ENCODE results near the gene ZNF644.
"Not testable (repeated sequence)": the region's sequence is repeated elsewhere in the genome, so short reads cannot be mapped to it uniquely, and the experiment has no call there.

The ZNF644 gene

GRCh38 chr1:90911353-90911752 is 110.5 kb downstream of the ZNF644 start:
- Histone ChIP-seq H3K9me3 (ENCODE audit: low read length) (no peaks in the 10 kb centered on the region), H3K79me2 (ENCODE audit: insufficient read depth, low read length) (no peaks in the 10 kb centered on the region), H3K27ac (ENCODE audit: low read depth, low read length, poor library complexity, severe bottlenecking) (no peak overlapping the region), H3K9ac (ENCODE audit: low read length) (no peak overlapping the region), H3K36me3 (ENCODE audit: insufficient read depth, low read length) (peaks cover 37% of the 10 kb centered on the region), H4K20me1 (ENCODE audit: insufficient read depth, low read length) (no peaks in the 10 kb centered on the region), H3K9me2 (ENCODE audit: low read depth, low read length) (no peaks in the 10 kb centered on the region), H3K4me2 (ENCODE audit: low read length) (no peak overlapping the region), H3K27me3 (ENCODE audit: insufficient read depth, low read length) (no peaks in the 10 kb centered on the region), H3K4me1 (ENCODE audit: insufficient read depth, low read length, severe bottlenecking) (no peaks in the 10 kb centered on the region), H3F3A (ENCODE audit: insufficient read depth, low read length) (no peaks in the 10 kb centered on the region; the same call in 1 of the 2 replicates), H2AFZ (ENCODE audit: low read length) (no peak overlapping the region), H3K4me3 (ENCODE audit: low read depth, low read length, poor library complexity, severe bottlenecking) (no peak overlapping the region)
- no peak for TF ChIP-seq CTCF (IDR thresholded peaks at IDR 0.05; ENCODE audit: low read length)
- TF ChIP-seq EZH2 (IDR thresholded peaks at IDR 0.05; ENCODE audit: borderline replicate concordance, low read length), result no peak

GRCh38 chr1:90902672-90903071 is 119.2 kb downstream of the ZNF644 start:
- no peak for TF ChIP-seq CTCF (IDR thresholded peaks at IDR 0.05; ENCODE audit: low read length)
- TF ChIP-seq EZH2 (IDR thresholded peaks at IDR 0.05; ENCODE audit: borderline replicate concordance, low read length), result no peak
- no peaks in the 10 kb centered on the region for H3K9me3 ChIP-seq (ENCODE audit: low read length)
- H3K27ac ChIP-seq (ENCODE audit: low read depth, low read length, poor library complexity, severe bottlenecking), result no peak overlapping the region
- no peaks in the 10 kb centered on the region; the same call in 1 of the 2 replicates for H3F3A ChIP-seq (ENCODE audit: insufficient read depth, low read length)
- H4K20me1 ChIP-seq (ENCODE audit: insufficient read depth, low read length), result no peaks in the 10 kb centered on the region
- H3K4me2 ChIP-seq (ENCODE audit: low read length), result no peak overlapping the region
- no peak overlapping the region for H3K9ac ChIP-seq (ENCODE audit: low read length)
- H3K4me3 ChIP-seq (ENCODE audit: low read depth, low read length, poor library complexity, severe bottlenecking), result no peak overlapping the region
- H3K27me3 ChIP-seq (ENCODE audit: insufficient read depth, low read length), result no peaks in the 10 kb centered on the region
- no peaks in the 10 kb centered on the region for H3K79me2 ChIP-seq (ENCODE audit: insufficient read depth, low read length)
- H3K4me1 ChIP-seq (ENCODE audit: insufficient read depth, low read length, severe bottlenecking), result no peaks in the 10 kb centered on the region
- peaks cover 23% of the 10 kb centered on the region for H3K36me3 ChIP-seq (ENCODE audit: insufficient read depth, low read length)
- no peaks in the 10 kb centered on the region for H3K9me2 ChIP-seq (ENCODE audit: low read depth, low read length)
- no peak overlapping the region for H2AFZ ChIP-seq (ENCODE audit: low read length)

- TF ChIP-seq CTCF (IDR thresholded peaks at IDR 0.05; ENCODE audit: low read length) (no peak), EZH2 (IDR thresholded peaks at IDR 0.05; ENCODE audit: borderline replicate concordance, low read length) (no peak)
- no peak overlapping the region for H3K4me3 ChIP-seq (ENCODE audit: low read depth, low read length, poor library complexity, severe bottlenecking)
- H3K9me3 ChIP-seq (ENCODE audit: low read length), result no peaks in the 10 kb centered on the region
- peaks cover 17% of the 10 kb centered on the region; the same call in 1 of the 2 replicates for H3K36me3 ChIP-seq (ENCODE audit: insufficient read depth, low read length)
- H3K9me2 ChIP-seq (ENCODE audit: low read depth, low read length), result no peaks in the 10 kb centered on the region
- H3K27me3 ChIP-seq (ENCODE audit: insufficient read depth, low read length), result no peaks in the 10 kb centered on the region
- H3F3A ChIP-seq (ENCODE audit: insufficient read depth, low read length), result no peaks in the 10 kb centered on the region
- no peak overlapping the region for H3K4me2 ChIP-seq (ENCODE audit: low read length)
- H2AFZ ChIP-seq (ENCODE audit: low read length), result no peak overlapping the region
- H4K20me1 ChIP-seq (ENCODE audit: insufficient read depth, low read length), result no peaks in the 10 kb centered on the region
- no peaks in the 10 kb centered on the region for H3K79me2 ChIP-seq (ENCODE audit: insufficient read depth, low read length)
- H3K9ac ChIP-seq (ENCODE audit: low read length), result no peak overlapping the region
- no peak overlapping the region for H3K27ac ChIP-seq (ENCODE audit: low read depth, low read length, poor library complexity, severe bottlenecking)
- no peaks in the 10 kb centered on the region for H3K4me1 ChIP-seq (ENCODE audit: insufficient read depth, low read length, severe bottlenecking)
Observed at GRCh38 chr1:90899263-90899662, 122.6 kb downstream of the ZNF644 start.

GRCh38 chr1:90893679-90894078 is 128.2 kb downstream of the ZNF644 start:
- not testable (repeated sequence) for H3K36me3 ChIP-seq (ENCODE audit: insufficient read depth, low read length); H4K20me1 ChIP-seq (ENCODE audit: insufficient read depth, low read length); H3F3A ChIP-seq (ENCODE audit: insufficient read depth, low read length); H3K9me2 ChIP-seq (ENCODE audit: low read depth, low read length); H3K4me1 ChIP-seq (ENCODE audit: insufficient read depth, low read length, severe bottlenecking); H3K9me3 ChIP-seq (ENCODE audit: low read length); H2AFZ ChIP-seq (ENCODE audit: low read length); H3K4me2 ChIP-seq (ENCODE audit: low read length); H3K27me3 ChIP-seq (ENCODE audit: insufficient read depth, low read length); H3K27ac ChIP-seq (ENCODE audit: low read depth, low read length, poor library complexity, severe bottlenecking); H3K79me2 ChIP-seq (ENCODE audit: insufficient read depth, low read length); H3K9ac ChIP-seq (ENCODE audit: low read length); H3K4me3 ChIP-seq (ENCODE audit: low read depth, low read length, poor library complexity, severe bottlenecking)

GRCh38 chr1:90892884-90893283 is 129.0 kb downstream of the ZNF644 start:
- not testable (repeated sequence) for H3F3A ChIP-seq (ENCODE audit: insufficient read depth, low read length); H3K9ac ChIP-seq (ENCODE audit: low read length); H3K79me2 ChIP-seq (ENCODE audit: insufficient read depth, low read length); H3K27me3 ChIP-seq (ENCODE audit: insufficient read depth, low read length); H2AFZ ChIP-seq (ENCODE audit: low read length); H3K27ac ChIP-seq (ENCODE audit: low read depth, low read length, poor library complexity, severe bottlenecking); H3K9me3 ChIP-seq (ENCODE audit: low read length); H3K4me3 ChIP-seq (ENCODE audit: low read depth, low read length, poor library complexity, severe bottlenecking); H3K36me3 ChIP-seq (ENCODE audit: insufficient read depth, low read length); H4K20me1 ChIP-seq (ENCODE audit: insufficient read depth, low read length); H3K9me2 ChIP-seq (ENCODE audit: low read depth, low read length); H3K4me1 ChIP-seq (ENCODE audit: insufficient read depth, low read length, severe bottlenecking); H3K4me2 ChIP-seq (ENCODE audit: low read length)
